Ishikawa (cell line): ENCODE data around the gene CPA4.

Experiments used
- CEBPB ChIP-seq: IDR thresholded peaks from 2 replicates; pipeline ENCODE4 v1.6.1; 2012
- CREB1 ChIP-seq: IDR thresholded peaks from 2 replicates; pipeline ENCODE4 v1.6.1; 2012; ENCODE audit warnings: low read depth
- EGR1 ChIP-seq: IDR thresholded peaks from 2 replicates; pipeline ENCODE4 v1.6.1; 2012
- EP300 ChIP-seq: IDR thresholded peaks from 2 replicates; pipeline ENCODE4 v1.6.1; 2012; ENCODE audit warnings: borderline replicate concordance
- FOXM1 ChIP-seq: IDR thresholded peaks from 2 replicates; pipeline ENCODE4 v1.6.1; 2012; ENCODE audit warnings: low read depth, borderline replicate concordance
- MAX ChIP-seq: IDR thresholded peaks from 2 replicates; pipeline ENCODE4 v1.6.1; 2012
- NFIC ChIP-seq: IDR thresholded peaks from 2 replicates; pipeline ENCODE4 v1.6.1; 2012
- RAD21 ChIP-seq: IDR thresholded peaks from 2 replicates; pipeline ENCODE4 v1.6.1; 2012; ENCODE audit warnings: low read depth
- REST ChIP-seq: IDR thresholded peaks from 2 replicates; pipeline ENCODE4 v1.6.1; 2012; ENCODE audit warnings: low read depth, mild to moderate bottlenecking
- TAF1 ChIP-seq: IDR thresholded peaks from 2 replicates; pipeline ENCODE4 v1.6.1; 2012; ENCODE audit warnings: low read depth, mild to moderate bottlenecking
- TCF12 ChIP-seq: IDR thresholded peaks from 2 replicates; pipeline ENCODE4 v1.6.1; 2012; ENCODE audit warnings: low read depth
- TEAD4 ChIP-seq: IDR thresholded peaks from 2 replicates; pipeline ENCODE4 v1.6.1; 2012
- YY1 ChIP-seq: IDR thresholded peaks from 2 replicates; pipeline ENCODE4 v1.6.1; 2012; ENCODE audit warnings: low read depth
- ZBTB7A ChIP-seq: IDR thresholded peaks from 2 replicates; pipeline ENCODE4 v1.6.1; 2012; ENCODE audit warnings: low read depth
- TF ChIP-seq, protein P1 (sequence below): IDR thresholded peaks from 2 replicates; pipeline ENCODE4 v1.6.1; 2012

Gene CPA4

DNA sequence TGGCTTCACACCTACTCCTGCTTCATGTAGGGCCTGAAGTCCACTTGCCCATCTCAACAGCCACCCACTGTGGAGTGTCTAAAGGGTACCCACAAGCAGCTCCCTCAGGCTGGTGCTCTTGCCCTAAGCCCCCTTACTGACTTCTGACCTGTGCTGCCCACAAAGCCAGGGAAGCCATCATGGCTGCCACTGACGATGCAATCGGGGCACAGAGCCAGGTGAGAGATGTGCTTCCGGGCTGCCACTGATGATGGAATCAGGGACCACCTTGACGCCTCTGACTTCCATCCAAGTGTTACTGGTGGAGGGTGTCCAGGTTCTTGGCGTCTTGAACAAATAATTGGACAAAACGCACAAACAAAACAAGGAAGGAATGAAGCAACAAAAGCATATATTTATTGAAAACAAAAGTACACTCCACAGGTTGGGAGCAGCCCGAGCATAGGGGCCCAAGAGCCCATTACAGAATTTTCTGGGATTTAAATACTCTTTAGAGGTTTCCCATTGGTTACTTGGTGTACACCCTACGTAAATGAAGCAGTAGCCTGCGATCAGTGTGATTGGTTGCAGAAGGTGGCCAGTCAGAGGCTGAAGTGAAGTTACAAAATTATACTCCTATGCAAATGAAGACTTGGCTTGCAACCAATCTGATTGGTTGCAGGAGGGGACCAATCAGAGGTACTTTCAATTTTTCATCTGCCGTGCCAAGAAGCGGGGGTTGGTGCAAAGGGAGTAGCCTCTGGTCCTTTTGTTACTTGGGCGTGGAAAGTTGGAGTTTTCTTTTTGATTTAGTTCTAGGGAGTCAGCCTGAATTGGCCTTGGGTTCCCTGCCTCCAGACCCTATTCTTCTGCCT is 21.8 kb upstream of the CPA4 start:
- no peak for TF ChIP-seq TAF1
- no peak for TF ChIP-seq MAX
- no peak for TF ChIP-seq EGR1
- no peak for TF ChIP-seq YY1
- TF ChIP-seq TEAD4 = no peak
- no peak for TF ChIP-seq ZBTB7A
- TF ChIP-seq RAD21 = no peak
- TF ChIP-seq REST = no peak
- no peak for TF ChIP-seq EP300
- TF ChIP-seq CEBPB = no peak
- no peak for TF ChIP-seq FOXM1
- no peak for TF ChIP-seq CREB1
- no peak for TF ChIP-seq TCF12

GRCh38 chr7:130272381-130273080 is 20.4 kb upstream of the CPA4 start:
- TF ChIP-seq YY1 (no peak), TEAD4 (no peak), ZBTB7A (no peak), TAF1 (no peak), NFIC (no peak), TCF12 (no peak), REST (no peak), MAX (no peak), FOXM1 (no peak), EGR1 (no peak), RAD21 (no peak), CREB1 (no peak), EP300 (no peak), CEBPB (no peak)
- TF ChIP-seq, protein P1, sequence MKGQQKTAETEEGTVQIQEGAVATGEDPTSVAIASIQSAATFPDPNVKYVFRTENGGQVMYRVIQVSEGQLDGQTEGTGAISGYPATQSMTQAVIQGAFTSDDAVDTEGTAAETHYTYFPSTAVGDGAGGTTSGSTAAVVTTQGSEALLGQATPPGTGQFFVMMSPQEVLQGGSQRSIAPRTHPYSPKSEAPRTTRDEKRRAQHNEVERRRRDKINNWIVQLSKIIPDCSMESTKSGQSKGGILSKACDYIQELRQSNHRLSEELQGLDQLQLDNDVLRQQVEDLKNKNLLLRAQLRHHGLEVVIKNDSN = no peak

DNA sequence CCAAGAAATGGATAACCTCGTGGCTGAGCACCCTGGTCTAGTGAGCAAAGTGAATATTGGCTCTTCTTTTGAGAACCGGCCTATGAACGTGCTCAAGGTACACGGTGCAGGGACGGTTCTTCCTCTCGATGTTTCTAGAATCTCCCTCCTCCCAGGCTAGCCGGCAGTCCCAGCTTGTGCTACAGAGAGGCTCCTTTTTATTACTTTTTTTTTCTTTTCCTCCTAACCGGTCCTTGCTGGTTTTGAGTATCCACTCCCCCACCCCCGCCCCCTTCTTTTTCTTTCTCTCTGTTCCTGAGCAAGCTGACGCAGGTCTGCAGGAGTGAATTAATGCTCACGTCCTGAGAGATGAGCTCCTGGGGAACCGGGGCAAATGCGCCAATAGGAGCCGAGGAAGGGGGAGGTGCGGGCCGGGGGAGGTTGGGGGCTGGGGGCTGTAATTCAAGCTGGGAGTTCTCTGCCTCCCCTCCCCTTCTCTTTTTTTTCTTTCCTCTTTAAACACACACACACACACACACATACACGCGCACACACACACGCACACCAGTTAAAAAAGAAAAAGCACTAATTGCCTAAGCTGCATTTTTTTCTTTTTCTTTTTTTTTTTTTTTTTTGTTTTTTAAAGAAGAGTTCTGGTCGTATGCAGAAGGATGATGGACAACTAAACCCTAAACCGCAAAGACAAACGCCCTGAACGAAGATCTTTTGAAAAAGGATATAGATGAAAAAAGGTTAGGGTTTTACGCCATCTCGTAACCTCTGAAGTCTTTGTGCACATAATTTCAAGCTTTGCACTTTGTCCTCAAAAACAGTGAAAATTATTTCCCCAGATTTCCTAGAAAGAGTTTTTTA is 19.7 kb upstream of the CPA4 start:
- TF ChIP-seq RAD21 = no peak
- TF ChIP-seq TEAD4 = no peak
- TF ChIP-seq MAX = no peak
- no peak for TF ChIP-seq FOXM1
- TF ChIP-seq EGR1 = no peak
- no peak for TF ChIP-seq CEBPB

DNA sequence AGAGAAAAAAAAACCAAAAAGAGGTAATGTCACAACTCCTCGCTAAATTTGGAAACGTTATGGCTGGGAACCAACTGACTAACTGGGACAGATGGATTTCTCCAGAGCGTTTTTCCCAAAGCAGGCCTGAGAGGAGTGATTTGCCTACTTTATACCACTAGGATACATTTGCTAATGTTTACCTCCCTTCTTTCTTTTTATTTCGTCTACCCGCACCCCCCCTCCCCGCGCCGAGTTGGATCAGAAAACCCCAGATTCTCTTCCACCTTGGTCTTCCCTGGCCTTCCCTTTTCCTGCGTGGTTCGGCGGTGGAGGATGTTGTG is 19.1 kb upstream of the CPA4 start:
- no peak for TF ChIP-seq TAF1
- no peak for TF ChIP-seq TEAD4
- no peak for TF ChIP-seq CEBPB
- no peak for TF ChIP-seq FOXM1
- no peak for TF ChIP-seq RAD21
- TF ChIP-seq ZBTB7A = no peak
- TF ChIP-seq CREB1 = no peak
- TF ChIP-seq, protein P1 = no peak
- no peak for TF ChIP-seq MAX
- TF ChIP-seq EGR1 = no peak
- TF ChIP-seq NFIC = no peak
- TF ChIP-seq YY1 = no peak
